Osteocyte (in vitro differentiated cells): Measurements from ENCODE around the gene CHST13. TPM values are rescaled to one million over a fixed set of nuclear protein-coding genes. Genes with fewer than 3 reads are reported as not detected.

Experiments used
- DNase-seq: peaks from one replicate; pipeline ENCODE4 v3.0.0; 2021; ENCODE audit warnings: mixed read lengths; ENCODE audit not compliant: unreplicated experiment; ENCODE audit errors: extremely low spot score
- H3K27ac Mint-ChIP-seq: one replicate; pipeline ENCODE4 v1.8.0; 2021; ENCODE audit warnings: mild to moderate bottlenecking, mixed read lengths; ENCODE audit not compliant: unreplicated experiment
- H3K27me3 Mint-ChIP-seq: one replicate; pipeline ENCODE4 v1.8.0; 2021; ENCODE audit warnings: mixed read lengths; ENCODE audit not compliant: unreplicated experiment
- H3K36me3 Mint-ChIP-seq: one replicate; pipeline ENCODE4 v1.8.0; 2021; ENCODE audit warnings: mixed read lengths; ENCODE audit not compliant: unreplicated experiment
- H3K4me1 Mint-ChIP-seq: one replicate; pipeline ENCODE4 v1.8.0; 2021; ENCODE audit warnings: mixed read lengths; ENCODE audit not compliant: unreplicated experiment
- H3K4me3 Mint-ChIP-seq: one replicate; pipeline ENCODE4 v1.8.0; 2021; ENCODE audit warnings: mild to moderate bottlenecking, moderate library complexity, mixed read lengths; ENCODE audit not compliant: unreplicated experiment
- H3K9me3 Mint-ChIP-seq: one replicate; pipeline ENCODE4 v1.8.0; 2021; ENCODE audit warnings: mixed read lengths; ENCODE audit not compliant: unreplicated experiment
- total RNA-seq: library from RNA; stranded (reverse); gene quantifications from 2 replicates; pipeline ENCODE4 v1.2.1, GENCODE V29; 2021
- TF ChIP-seq, protein P1 (sequence below): fragments of 200-600 bp; sonication (generic); IDR thresholded peaks from 2 replicates; pipeline ENCODE4 v1.5.0; 2021; ENCODE audit warnings: antibody characterized with exemption, mild to moderate bottlenecking, moderate library complexity

The CHST13 gene
- total RNA-seq, 1 donor from 2014 or later, result not detected

- Mint-ChIP-seq H3K36me3 (no peaks in the 10 kb centered on the region), H3K9me3 (peaks cover 4% of the 10 kb centered on the region), H3K27me3 (peaks cover 13% of the 10 kb centered on the region), H3K4me3 (no peak overlapping the region), H3K4me1 (peaks cover 20% of the 10 kb centered on the region), H3K27ac (no peak overlapping the region)
- peak; percentile 82 for DNase-seq
- TF ChIP-seq, protein P1, sequence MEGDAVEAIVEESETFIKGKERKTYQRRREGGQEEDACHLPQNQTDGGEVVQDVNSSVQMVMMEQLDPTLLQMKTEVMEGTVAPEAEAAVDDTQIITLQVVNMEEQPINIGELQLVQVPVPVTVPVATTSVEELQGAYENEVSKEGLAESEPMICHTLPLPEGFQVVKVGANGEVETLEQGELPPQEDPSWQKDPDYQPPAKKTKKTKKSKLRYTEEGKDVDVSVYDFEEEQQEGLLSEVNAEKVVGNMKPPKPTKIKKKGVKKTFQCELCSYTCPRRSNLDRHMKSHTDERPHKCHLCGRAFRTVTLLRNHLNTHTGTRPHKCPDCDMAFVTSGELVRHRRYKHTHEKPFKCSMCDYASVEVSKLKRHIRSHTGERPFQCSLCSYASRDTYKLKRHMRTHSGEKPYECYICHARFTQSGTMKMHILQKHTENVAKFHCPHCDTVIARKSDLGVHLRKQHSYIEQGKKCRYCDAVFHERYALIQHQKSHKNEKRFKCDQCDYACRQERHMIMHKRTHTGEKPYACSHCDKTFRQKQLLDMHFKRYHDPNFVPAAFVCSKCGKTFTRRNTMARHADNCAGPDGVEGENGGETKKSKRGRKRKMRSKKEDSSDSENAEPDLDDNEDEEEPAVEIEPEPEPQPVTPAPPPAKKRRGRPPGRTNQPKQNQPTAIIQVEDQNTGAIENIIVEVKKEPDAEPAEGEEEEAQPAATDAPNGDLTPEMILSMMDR, result no peak
Observed at GRCh38 chr3:126542340-126543241, 18.6 kb downstream of the CHST13 start.

- Mint-ChIP-seq H3K4me3 (no peak overlapping the region), H3K4me1 (peaks cover 18% of the 10 kb centered on the region), H3K36me3 (no peaks in the 10 kb centered on the region), H3K27ac (no peak overlapping the region), H3K27me3 (peaks cover 16% of the 10 kb centered on the region), H3K9me3 (peaks cover 4% of the 10 kb centered on the region)
- TF ChIP-seq, protein P1, result no peak
- peak; percentile 78 for DNase-seq
Observed at GRCh38 chr3:126543457-126544061, 19.6 kb downstream of the CHST13 start.

DNA sequence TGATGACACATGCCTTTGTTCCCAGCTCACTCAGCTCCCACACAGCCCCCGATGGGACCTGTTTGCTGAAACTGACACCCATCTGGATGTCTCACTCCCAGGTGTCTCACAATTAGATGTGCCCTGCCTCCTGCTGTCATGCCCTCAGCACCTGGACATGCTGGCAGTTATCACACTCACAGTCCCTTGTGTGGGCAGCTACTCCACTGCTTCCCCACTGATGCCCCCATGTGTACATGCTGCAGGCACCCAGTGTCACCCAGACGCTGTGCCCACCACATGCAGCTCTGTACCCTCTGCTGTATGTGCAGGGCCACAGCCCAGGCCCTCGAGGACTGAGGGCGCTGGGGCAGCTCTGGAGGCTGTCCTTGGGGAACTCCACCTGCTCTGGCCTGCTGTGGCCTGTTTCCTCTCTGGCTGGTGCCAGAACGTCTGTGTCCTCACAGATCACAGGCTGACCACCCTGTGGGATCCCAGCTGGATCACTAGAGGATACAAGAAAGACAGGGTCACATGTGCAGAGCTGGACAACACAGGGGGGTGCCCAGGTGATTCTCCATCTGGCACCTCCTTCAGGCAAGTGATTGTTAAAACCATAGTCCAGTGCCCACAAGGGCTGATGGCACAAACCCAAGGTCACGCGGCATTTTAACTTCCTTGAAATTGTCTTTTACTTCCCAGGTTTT is 20.8 kb downstream of the CHST13 start:
- Mint-ChIP-seq H3K36me3 (no peaks in the 10 kb centered on the region), H3K27me3 (peaks cover 27% of the 10 kb centered on the region), H3K27ac (no peak overlapping the region), H3K9me3 (peaks cover 4% of the 10 kb centered on the region), H3K4me1 (peaks cover 16% of the 10 kb centered on the region), H3K4me3 (no peak overlapping the region)
- peak; percentile 69 for DNase-seq
- TF ChIP-seq, protein P1, result no peak

- Mint-ChIP-seq H3K4me1 (peaks cover 13% of the 10 kb centered on the region), H3K27ac (no peak overlapping the region), H3K27me3 (peaks cover 27% of the 10 kb centered on the region), H3K36me3 (no peaks in the 10 kb centered on the region), H3K9me3 (no peaks in the 10 kb centered on the region), H3K4me3 (no peak overlapping the region)
- TF ChIP-seq, protein P1, result no peak
- no peak for DNase-seq
Observed at GRCh38 chr3:126545544-126545943, 21.6 kb downstream of the CHST13 start.
